HL-60 (cell line): ENCODE results near the gene ZFR2.

Experiments
- DNase-seq, 2 experiments: peaks; one replicate each; pipeline ENCODE4 v3.0.0-alpha.2; 2010 to 2020; ENCODE audit warnings: low read depth in 1 of 2, low spot score in 1 of 2
- H3K27ac ChIP-seq: fragments of 250-450 bp; sonication (Bioruptor Pico); replicated peaks from 2 replicates; pipeline ENCODE4 v1.5.1; 2020; ENCODE audit warnings: mild to moderate bottlenecking, moderate library complexity
- H3K27me3 ChIP-seq: fragments of 250-450 bp; sonication (Bioruptor Pico); 2 replicates; pipeline ENCODE4 v1.5.1; 2021; ENCODE audit warnings: mild to moderate bottlenecking, moderate library complexity; ENCODE audit not compliant: insufficient read depth, poor library complexity, severe bottlenecking
- H3K4me3 ChIP-seq: replicated peaks from 2 replicates; pipeline ENCODE4 v1.5.1; 2011; ENCODE audit warnings: mild to moderate bottlenecking, control low read depth, low read length; ENCODE audit not compliant: insufficient read depth
- GABPA ChIP-seq: IDR thresholded peaks from 2 replicates; pipeline ENCODE4 v1.6.1; 2012; ENCODE audit warnings: low read depth
- POLR2AphosphoS5 ChIP-seq: IDR thresholded peaks from 2 replicates; pipeline ENCODE4 v1.6.1; 2012; ENCODE audit warnings: low read depth
- SPI1 ChIP-seq: IDR thresholded peaks from 2 replicates; pipeline ENCODE4 v1.6.1; 2012; ENCODE audit warnings: low read depth, mild to moderate bottlenecking, borderline replicate concordance
- TF ChIP-seq, protein P1 (sequence below): IDR thresholded peaks from one replicate; pipeline ENCODE4 v1.5.1; 2011; ENCODE audit warnings: low read length, control low read depth, inconsistent platforms; ENCODE audit not compliant: insufficient read depth
- TF ChIP-seq, protein P2 (sequence below): IDR thresholded peaks from 2 replicates; pipeline ENCODE4 v1.6.1; 2012; ENCODE audit warnings: low read depth; ENCODE audit not compliant: insufficient replicate concordance

The ZFR2 gene

DNA sequence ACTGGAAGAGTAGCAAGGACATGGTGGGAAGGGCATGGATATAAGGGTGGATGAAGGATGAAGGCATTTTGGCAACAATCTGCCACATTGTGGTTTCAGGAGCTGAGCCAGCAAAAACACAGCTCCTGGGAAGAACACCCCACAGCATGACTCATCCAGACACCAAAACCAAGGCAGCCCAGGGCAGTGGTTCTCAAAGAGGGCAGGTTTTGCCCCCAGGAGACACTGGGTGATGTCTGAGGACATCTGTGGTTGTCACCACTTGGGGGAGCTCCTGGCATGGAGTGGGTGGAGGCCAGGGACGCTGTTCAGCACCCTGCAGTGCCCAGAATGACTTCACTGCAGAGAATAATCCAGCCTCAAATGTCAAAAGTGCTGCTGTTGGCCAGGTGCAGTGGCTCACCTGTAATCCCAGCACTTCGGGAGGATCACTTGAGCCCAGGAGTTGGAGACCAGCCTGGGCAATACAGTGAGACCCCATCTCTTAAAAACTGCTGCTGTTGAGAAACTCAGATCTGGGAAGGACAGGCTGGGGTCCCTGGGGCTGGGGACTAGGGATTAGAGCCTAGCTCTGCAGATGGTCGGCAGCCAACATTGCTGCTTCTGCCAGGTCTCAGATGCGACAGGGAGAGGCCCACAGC is 16.1 kb downstream of the ZFR2 start:
- TF ChIP-seq, protein P1, sequence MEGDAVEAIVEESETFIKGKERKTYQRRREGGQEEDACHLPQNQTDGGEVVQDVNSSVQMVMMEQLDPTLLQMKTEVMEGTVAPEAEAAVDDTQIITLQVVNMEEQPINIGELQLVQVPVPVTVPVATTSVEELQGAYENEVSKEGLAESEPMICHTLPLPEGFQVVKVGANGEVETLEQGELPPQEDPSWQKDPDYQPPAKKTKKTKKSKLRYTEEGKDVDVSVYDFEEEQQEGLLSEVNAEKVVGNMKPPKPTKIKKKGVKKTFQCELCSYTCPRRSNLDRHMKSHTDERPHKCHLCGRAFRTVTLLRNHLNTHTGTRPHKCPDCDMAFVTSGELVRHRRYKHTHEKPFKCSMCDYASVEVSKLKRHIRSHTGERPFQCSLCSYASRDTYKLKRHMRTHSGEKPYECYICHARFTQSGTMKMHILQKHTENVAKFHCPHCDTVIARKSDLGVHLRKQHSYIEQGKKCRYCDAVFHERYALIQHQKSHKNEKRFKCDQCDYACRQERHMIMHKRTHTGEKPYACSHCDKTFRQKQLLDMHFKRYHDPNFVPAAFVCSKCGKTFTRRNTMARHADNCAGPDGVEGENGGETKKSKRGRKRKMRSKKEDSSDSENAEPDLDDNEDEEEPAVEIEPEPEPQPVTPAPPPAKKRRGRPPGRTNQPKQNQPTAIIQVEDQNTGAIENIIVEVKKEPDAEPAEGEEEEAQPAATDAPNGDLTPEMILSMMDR = peak; percentile 11
- TF ChIP-seq, protein P2, sequence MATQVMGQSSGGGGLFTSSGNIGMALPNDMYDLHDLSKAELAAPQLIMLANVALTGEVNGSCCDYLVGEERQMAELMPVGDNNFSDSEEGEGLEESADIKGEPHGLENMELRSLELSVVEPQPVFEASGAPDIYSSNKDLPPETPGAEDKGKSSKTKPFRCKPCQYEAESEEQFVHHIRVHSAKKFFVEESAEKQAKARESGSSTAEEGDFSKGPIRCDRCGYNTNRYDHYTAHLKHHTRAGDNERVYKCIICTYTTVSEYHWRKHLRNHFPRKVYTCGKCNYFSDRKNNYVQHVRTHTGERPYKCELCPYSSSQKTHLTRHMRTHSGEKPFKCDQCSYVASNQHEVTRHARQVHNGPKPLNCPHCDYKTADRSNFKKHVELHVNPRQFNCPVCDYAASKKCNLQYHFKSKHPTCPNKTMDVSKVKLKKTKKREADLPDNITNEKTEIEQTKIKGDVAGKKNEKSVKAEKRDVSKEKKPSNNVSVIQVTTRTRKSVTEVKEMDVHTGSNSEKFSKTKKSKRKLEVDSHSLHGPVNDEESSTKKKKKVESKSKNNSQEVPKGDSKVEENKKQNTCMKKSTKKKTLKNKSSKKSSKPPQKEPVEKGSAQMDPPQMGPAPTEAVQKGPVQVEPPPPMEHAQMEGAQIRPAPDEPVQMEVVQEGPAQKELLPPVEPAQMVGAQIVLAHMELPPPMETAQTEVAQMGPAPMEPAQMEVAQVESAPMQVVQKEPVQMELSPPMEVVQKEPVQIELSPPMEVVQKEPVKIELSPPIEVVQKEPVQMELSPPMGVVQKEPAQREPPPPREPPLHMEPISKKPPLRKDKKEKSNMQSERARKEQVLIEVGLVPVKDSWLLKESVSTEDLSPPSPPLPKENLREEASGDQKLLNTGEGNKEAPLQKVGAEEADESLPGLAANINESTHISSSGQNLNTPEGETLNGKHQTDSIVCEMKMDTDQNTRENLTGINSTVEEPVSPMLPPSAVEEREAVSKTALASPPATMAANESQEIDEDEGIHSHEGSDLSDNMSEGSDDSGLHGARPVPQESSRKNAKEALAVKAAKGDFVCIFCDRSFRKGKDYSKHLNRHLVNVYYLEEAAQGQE = no peak
- H3K4me3 ChIP-seq = no peak overlapping the region
- H3K27me3 ChIP-seq = no peaks in the 10 kb centered on the region
- peak; percentile 10 to 37 for DNase-seq
- no peak overlapping the region for H3K27ac ChIP-seq

DNA sequence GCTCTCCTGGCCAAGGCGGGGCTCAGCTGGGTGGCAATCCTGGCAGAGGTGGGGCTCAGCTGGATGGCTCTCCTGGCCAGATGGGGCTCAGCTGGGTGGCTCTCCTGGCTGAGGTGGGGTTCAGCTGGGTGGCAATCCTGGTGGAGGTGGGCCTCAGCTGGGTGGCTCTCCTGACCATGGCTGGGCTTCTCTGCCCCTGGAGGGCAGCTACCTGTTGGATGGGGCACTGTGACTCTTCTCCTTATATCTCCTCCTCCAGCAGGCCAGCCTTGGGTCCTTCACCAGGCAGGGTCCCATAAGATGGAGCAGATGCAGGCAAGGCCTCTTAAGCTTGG is 16.7 kb downstream of the ZFR2 start:
- no peak for DNase-seq
- no peak overlapping the region for H3K27ac ChIP-seq
- H3K27me3 ChIP-seq = no peaks in the 10 kb centered on the region
- H3K4me3 ChIP-seq = no peak overlapping the region
- TF ChIP-seq POLR2AphosphoS5 = no peak

DNA sequence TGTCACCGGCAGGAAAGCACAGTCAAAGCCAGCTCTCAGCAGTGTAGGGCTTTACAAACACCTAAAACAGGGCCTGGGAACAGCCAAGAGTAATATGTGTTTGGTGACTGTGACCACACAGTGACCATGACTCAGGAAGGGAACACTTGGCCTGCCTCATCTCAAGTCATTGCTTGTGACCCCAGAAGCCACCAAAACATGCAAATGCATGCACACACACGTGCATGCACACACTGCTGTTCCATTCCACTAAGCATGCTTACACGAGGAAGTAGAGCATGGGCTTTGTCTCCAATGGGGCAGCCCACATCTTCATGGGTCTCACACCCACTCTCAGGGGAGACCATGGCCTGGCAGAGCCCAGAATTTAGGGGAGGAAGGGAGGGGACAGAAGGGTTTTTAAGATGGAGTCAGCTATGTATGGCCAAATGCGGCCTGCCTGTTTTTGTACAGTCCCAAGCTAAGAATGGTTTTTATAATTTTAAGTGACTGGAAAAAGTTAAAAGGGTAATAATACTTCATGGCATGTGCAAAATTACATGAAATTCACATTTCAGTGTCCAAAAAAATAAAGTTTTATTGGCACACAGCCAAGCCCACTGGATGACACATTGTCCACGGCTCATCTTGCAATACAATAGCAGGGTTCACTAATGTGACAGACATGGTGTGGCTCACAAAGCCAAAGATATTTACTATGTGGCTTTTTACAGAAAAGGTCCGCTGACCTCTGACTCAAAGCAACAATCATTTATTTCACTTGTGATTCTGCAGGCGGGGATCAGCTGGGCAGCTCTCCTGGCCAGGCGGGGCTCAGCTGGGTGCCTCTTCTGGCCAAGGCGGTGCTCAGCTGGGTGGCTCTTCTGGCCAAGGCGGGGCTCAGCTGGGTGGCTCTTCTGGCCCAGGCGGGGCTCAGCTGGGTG is 17.3 kb downstream of the ZFR2 start:
- Histone ChIP-seq H3K4me3 (no peak overlapping the region), H3K27ac (no peak overlapping the region), H3K27me3 (no peaks in the 10 kb centered on the region)
- no peak for TF ChIP-seq SPI1
- TF ChIP-seq, protein P2 = no peak
- no peak for TF ChIP-seq GABPA
- TF ChIP-seq, protein P1 = no peak
- no peak for TF ChIP-seq POLR2AphosphoS5
- no peak for DNase-seq

DNA sequence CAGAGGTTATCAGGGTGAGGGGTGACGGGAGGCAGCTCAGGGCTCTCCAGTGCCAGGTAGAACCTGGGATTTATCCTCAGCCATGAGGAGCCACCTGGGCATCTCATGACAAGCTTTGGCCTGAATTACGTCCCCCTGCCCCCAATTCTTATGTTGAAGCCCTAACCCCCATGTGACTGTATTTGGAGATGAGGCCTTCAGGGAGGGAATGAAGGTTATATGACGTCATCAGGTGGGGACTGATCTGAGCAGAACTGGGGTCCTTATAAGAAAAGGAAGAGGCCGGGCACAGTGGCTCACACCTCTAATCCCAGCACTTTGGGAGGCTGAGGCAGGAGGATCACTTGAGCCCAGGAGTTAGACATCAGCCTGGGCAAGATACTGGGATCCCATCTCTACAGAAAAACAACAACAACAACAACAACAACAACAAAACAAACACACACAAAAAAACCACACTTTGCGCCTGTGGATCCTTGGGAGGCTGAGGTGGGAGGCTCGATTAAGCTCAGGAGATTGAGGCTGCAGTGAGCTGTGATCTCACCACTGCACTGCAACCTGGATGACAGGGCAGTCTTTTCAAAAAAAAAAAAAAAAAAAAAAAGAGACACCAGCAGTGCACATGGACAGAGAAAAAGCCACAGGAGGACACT is 18.4 kb downstream of the ZFR2 start:
- Histone ChIP-seq H3K4me3 (no peak overlapping the region), H3K27me3 (no peaks in the 10 kb centered on the region), H3K27ac (no peak overlapping the region)
- no peak for DNase-seq
- no peak for TF ChIP-seq POLR2AphosphoS5
- TF ChIP-seq, protein P2 = no peak
- TF ChIP-seq GABPA = no peak
- TF ChIP-seq, protein P1 = no peak
- no peak for TF ChIP-seq SPI1
